Stimulated activated CD8-positive, alpha-beta memory T cell treated with anti-CD3 and anti-CD28 coated beads, Interleukin-7, amount 100 ng/mL, for 4 hours (primary cell): ENCODE measurements around the gene DLEU7.

Experiments used
- DNase-seq, 2 donors: peaks; one replicate each; pipeline ENCODE4 v3.0.0-alpha.2; 2020; ENCODE audit warnings: low read depth in 2 of 2

DLEU7 gene

GRCh38 chr13:50793026-50793425, 50.5 kb downstream of the DLEU7 start:
- DNase-seq: no peak

DNA sequence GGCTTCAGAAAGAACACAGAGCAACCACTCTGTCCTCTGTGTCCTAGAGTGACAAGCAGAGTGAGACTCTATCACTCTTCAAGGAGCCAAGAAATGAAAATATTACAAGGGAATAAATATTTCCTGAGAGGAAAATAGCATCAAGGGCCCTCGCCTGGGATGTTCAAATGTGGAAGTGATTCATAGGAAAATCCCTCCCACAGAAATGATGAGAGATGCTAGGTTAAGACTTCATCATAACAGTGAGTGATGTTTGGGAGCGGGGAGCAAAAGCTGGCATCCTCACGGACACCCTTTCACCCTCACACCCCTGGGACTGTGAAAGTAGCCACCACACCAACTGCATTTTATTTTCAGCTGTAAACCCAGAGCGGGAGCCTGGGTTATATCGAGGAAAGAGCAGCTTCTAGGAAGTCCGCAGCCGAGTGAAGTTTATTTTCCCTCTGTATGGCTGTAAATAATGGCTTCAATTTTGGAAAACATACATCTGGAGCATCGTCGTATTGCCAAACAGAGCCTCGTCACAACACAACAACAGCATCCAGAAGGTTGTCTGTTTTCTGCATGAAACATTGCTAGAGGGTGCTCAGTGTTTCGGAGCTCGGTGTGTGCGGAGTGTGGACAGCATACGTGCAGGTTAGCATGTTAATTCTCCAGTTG, 54.8 kb downstream of the DLEU7 start:
- DNase-seq: no peak

- no peak for DNase-seq
Measured at GRCh38 chr13:50787316-50788195, 55.9 kb downstream of the DLEU7 start.

DNA sequence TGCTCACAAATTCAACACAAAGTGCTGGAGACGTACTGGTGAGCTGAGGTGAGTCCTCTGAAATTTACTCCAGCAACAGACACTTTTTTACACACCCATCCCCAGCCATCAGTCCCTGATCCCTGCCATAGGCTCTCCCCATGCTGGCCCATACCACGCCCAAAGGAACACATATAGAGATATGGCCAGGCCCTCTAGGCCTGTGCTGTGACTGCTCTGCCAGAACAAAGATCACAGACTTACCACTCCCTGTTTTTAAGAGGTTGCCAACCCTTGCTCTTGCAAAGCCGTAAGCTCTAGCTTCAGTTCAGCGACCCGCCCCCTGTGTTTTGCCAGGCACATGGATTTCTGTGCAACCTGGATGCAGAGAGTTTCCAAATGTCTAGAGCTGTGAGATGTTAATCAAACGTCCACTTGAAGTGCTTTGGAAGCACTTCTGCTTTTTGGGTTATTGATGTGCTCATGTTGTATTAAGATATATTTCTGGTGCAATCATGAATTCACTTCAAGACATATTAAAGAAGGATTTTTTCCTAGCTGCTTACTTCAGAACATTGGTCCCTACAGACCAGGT, 59.7 kb downstream of the DLEU7 start:
- no peak for DNase-seq

DNA sequence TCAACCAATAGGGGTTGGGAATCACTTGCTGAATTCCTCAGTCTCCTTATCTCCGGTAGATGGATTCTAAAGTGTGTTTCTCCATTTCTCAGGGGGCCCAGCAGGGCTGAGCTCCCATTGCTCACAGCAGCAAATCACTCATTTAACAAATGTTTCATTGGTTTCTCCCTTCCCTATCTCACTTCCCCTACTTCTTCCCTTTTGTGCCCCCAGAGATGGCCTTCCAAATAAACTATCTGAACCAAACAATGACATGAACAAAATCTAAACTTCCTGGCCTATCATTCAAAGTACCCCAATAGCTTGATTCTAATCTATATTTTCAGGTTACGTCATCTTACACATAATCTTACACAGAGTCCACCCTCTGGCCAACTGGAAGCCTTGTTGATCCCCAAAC, 60.4 kb downstream of the DLEU7 start:
- DNase-seq: no peak

DNA sequence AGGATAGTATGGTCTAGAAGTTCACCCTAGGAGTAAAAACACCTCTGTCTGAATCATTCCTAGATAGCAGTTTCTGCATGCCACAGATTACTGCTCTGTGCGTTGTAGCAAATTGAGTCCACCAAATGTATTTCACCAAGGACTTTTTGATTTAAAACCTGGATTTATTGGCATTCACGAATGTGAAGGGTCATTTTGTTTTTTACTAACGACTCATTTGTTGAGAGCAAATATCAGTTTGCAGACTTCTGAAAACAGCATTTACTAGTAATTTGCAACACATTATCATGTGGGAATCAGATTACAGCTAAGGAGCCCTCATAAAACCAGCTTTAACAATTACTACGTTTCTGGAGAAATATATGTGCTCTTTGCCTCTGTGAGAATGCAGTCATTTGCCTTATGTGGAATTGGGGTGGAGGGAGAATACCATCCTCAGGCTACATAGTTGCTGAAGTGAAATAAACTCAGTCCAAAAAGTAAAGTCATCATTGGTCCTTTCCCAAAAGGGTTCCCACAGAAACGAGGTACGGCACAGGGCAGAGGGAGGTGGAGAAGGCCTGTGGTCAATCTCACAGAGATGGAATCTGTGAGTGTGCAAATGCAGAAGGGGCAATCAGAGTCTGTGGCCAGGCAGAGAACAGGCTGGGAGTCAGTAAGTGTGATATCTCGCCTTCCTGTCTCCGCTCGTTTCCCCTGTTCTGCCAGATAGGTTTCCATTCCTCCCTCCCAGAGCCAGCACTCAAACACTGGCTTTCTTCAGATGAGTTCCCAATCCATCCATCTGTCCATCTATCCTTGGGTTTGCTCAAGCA, 63.1 kb downstream of the DLEU7 start:
- DNase-seq: no peak

DNA sequence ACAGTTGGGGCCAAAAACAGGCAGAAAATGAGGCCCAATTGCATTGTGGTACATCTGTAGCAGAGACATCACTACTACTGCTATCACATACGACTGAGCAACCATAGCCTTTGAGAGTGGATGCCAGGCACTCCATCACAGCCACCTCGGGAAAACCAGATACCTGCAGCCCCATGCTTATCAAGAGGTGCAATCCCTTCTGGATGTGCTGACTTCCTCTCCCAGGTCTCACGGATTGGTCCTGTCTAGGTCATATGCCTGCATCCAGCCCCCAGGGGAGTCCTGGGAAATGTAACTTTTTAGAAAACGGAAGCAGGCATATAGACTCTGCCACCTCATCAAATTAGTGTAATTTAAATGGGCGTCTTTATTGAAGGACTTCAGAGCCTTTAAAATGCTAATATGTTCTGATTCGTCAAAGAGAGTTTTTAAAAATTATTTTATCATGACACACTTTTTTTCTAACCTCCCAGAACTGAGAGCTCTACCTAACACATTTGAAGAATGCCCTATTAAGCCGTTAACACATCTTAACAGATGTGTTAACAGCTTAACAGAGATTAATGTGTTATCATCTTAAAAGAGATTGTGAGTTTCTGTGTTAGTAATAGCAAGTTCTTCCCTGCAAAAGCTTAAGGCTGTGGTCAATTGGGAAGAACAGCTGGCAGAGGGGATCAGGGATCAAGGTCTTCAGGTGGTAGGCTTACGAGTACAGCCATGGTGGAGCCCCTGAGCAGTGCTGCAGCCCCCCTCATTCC, 63.9 kb downstream of the DLEU7 start:
- DNase-seq: no peak
